Measurements from ENCODE around the gene RMND5B.

GRCh38 chr5:178142642-178143041 lies 11.8 kb downstream of the RMND5B start:
- no peak for TF ChIP-seq CTCF (IDR thresholded peaks at IDR 0.05)
- no peak for TF ChIP-seq POLR2A (IDR thresholded peaks at IDR 0.05)
